Calu3 (cell line): ENCODE results near the gene BCKDHB. TPM values are rescaled to one million over a fixed set of nuclear protein-coding genes. Genes with fewer than 3 reads are reported as not detected.

ENCODE experiments used
- BruUV-seq: library from RNA; stranded (reverse); fragments of 400-500 nt; replicated peaks from 2 replicates; lab custom pipeline; 2021; lab: Mats Ljungman, UMichigan
- CTCF ChIA-PET: fragments of 300-600 bp; sonication (Branson Sonifier 250); formaldehyde crosslinking; loops from one replicate; lab custom pipeline; 2022; ENCODE audit warnings: antibody characterized with exemption; lab: Charles Lee
- DNase-seq: peaks from one replicate; pipeline ENCODE4 v3.0.0; 2022
- H3K27ac Mint-ChIP-seq: one replicate; pipeline ENCODE4 v1.8.0; 2022; ENCODE audit warnings: mixed read lengths; ENCODE audit not compliant: unreplicated experiment
- H3K27me3 Mint-ChIP-seq: one replicate; pipeline ENCODE4 v1.8.0; 2022; ENCODE audit warnings: mixed read lengths; ENCODE audit not compliant: unreplicated experiment
- H3K36me3 Mint-ChIP-seq: one replicate; pipeline ENCODE4 v1.8.0; 2022; ENCODE audit warnings: mild to moderate bottlenecking, moderate library complexity, mixed read lengths; ENCODE audit not compliant: insufficient read depth, unreplicated experiment
- H3K4me1 Mint-ChIP-seq: one replicate; pipeline ENCODE4 v1.8.0; 2022; ENCODE audit warnings: mild to moderate bottlenecking, low read depth, mixed read lengths; ENCODE audit not compliant: unreplicated experiment
- H3K4me3 Mint-ChIP-seq: one replicate; pipeline ENCODE4 v1.8.0; 2022; ENCODE audit warnings: mild to moderate bottlenecking, low read depth, moderate library complexity, mixed read lengths; ENCODE audit not compliant: unreplicated experiment
- H3K9me3 Mint-ChIP-seq: one replicate; pipeline ENCODE4 v1.8.0; 2022; ENCODE audit warnings: low read depth, mixed read lengths; ENCODE audit not compliant: unreplicated experiment
- intact Hi-C: fragments of 100-400 bp; cut with micrococcal nuclease; formaldehyde crosslinking; loops from one replicate; pipeline ENCODE4 v1.10.0; 2022; ENCODE audit not compliant: unreplicated experiment
- total RNA-seq: library from RNA; stranded (reverse); gene quantifications from 2 replicates; pipeline ENCODE4 v1.2.3, GENCODE V29; 2022
- TF ChIP-seq, protein P1 (sequence below): fragments of 200-600 bp; IDR thresholded peaks from one replicate; pipeline ENCODE4 v1.8.0; 2022; ENCODE audit warnings: antibody characterized with exemption; ENCODE audit not compliant: unreplicated experiment

BCKDHB gene
- total RNA-seq, 1 experiment from 2014 or later: 24.9 TPM

DNA sequence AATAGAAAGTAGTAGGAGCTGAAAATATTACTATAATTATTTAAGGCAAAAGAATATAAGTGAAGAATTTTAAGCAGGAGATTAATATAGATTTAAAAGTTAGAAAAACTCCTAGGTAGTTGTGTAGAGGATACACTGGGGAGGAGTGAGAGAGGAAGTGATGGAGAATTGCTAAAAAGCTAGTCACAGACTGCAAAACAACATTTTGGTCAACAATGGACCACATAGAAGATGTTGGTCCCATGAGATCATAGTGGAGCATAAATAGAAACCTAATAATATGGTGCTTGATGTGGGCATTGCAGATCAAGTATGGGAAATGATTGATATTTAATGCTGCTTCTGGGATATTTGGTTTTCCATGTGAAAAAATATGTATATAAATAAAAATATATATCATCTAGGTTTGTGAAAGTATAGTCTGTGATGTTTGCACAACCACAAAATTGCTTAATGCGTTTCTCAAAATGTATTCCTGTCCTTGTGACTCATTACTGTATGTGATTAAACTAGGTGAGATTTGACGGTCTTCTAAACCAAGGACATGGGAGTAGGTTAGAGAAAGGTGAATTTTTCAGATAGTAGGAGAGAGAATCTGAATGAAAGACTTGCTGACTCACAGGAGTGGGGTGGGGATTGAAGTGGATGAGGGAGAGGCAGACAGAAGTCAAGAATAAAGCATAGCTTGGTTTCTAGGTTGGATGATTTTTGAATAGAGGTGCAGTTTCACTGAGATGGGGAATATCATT is 174.0 kb downstream of the BCKDHB start:
- intact Hi-C loops: no loop called here
- no peaks in the 10 kb centered on the region for H3K27me3 Mint-ChIP-seq
- no peak overlapping the region for H3K27ac Mint-ChIP-seq
- CTCF ChIA-PET: no interaction called here
- no peak overlapping the region for H3K4me3 Mint-ChIP-seq
- DNase-seq: no peak
- H3K4me1 Mint-ChIP-seq: peaks cover 9% of the 10 kb centered on the region
- no TSS peak for BruUV-seq
- no peaks in the 10 kb centered on the region for H3K9me3 Mint-ChIP-seq
- TF ChIP-seq, protein P1, sequence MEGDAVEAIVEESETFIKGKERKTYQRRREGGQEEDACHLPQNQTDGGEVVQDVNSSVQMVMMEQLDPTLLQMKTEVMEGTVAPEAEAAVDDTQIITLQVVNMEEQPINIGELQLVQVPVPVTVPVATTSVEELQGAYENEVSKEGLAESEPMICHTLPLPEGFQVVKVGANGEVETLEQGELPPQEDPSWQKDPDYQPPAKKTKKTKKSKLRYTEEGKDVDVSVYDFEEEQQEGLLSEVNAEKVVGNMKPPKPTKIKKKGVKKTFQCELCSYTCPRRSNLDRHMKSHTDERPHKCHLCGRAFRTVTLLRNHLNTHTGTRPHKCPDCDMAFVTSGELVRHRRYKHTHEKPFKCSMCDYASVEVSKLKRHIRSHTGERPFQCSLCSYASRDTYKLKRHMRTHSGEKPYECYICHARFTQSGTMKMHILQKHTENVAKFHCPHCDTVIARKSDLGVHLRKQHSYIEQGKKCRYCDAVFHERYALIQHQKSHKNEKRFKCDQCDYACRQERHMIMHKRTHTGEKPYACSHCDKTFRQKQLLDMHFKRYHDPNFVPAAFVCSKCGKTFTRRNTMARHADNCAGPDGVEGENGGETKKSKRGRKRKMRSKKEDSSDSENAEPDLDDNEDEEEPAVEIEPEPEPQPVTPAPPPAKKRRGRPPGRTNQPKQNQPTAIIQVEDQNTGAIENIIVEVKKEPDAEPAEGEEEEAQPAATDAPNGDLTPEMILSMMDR: no peak
- H3K36me3 Mint-ChIP-seq: no peaks in the 10 kb centered on the region

GRCh38 chr6:80282913-80283554 is 176.6 kb downstream of the BCKDHB start:
- BruUV-seq: no TSS peak
- DNase-seq: no peak
- no peaks in the 10 kb centered on the region for H3K36me3 Mint-ChIP-seq
- no peaks in the 10 kb centered on the region for H3K9me3 Mint-ChIP-seq
- H3K4me1 Mint-ChIP-seq: peaks cover 9% of the 10 kb centered on the region
- H3K4me3 Mint-ChIP-seq: no peak overlapping the region
- CTCF ChIA-PET: no interaction called here
- no peaks in the 10 kb centered on the region for H3K27me3 Mint-ChIP-seq
- intact Hi-C loops: no loop called here
- TF ChIP-seq, protein P1: no peak
- no peak overlapping the region for H3K27ac Mint-ChIP-seq

GRCh38 chr6:80287112-80287511 is 180.6 kb downstream of the BCKDHB start:
- no peaks in the 10 kb centered on the region for H3K36me3 Mint-ChIP-seq
- CTCF ChIA-PET: interaction anchor here (0.7 kb wide), 1 partner anchor 751 kb away, joined by 3 read pairs; no protein-coding TSS in a partner anchor
- no TSS peak for BruUV-seq
- H3K27me3 Mint-ChIP-seq: no peaks in the 10 kb centered on the region
- TF ChIP-seq, protein P1: no peak
- no peak overlapping the region for H3K4me3 Mint-ChIP-seq
- DNase-seq: no peak
- intact Hi-C loops: no loop called here
- H3K9me3 Mint-ChIP-seq: no peaks in the 10 kb centered on the region
- H3K4me1 Mint-ChIP-seq: no peaks in the 10 kb centered on the region
- H3K27ac Mint-ChIP-seq: no peak overlapping the region

GRCh38 chr6:80287607-80288006 is 181.1 kb downstream of the BCKDHB start:
- no TSS peak for BruUV-seq
- H3K4me1 Mint-ChIP-seq: no peaks in the 10 kb centered on the region
- intact Hi-C loops: no loop called here
- no peaks in the 10 kb centered on the region for H3K36me3 Mint-ChIP-seq
- DNase-seq: no peak
- no peak overlapping the region for H3K27ac Mint-ChIP-seq
- H3K4me3 Mint-ChIP-seq: no peak overlapping the region
- CTCF ChIA-PET: interaction anchor here (0.6 to 0.7 kb wide), 2 partner anchors 196 to 750 kb away, joined by 3 to 6 read pairs; no protein-coding TSS in a partner anchor
- TF ChIP-seq, protein P1: no peak
- H3K27me3 Mint-ChIP-seq: no peaks in the 10 kb centered on the region
- no peaks in the 10 kb centered on the region for H3K9me3 Mint-ChIP-seq
